Liver (tissue), 3 donors: ENCODE measurements around the gene LTK.

ENCODE experiments used
- EGR1 ChIP-seq, 2 donors: IDR thresholded peaks; 2 replicates each; pipeline ENCODE4 v1.6.1; 2016 to 2018; ENCODE audit warnings: antibody characterized with exemption in 2 of 2, low read depth in 2 of 2
- HNF4G ChIP-seq: IDR thresholded peaks from 2 replicates; pipeline ENCODE4 v1.6.1; 2016; ENCODE audit warnings: antibody characterized with exemption
- REST ChIP-seq: IDR thresholded peaks from 2 replicates; pipeline ENCODE4 v1.6.1; 2016; ENCODE audit warnings: antibody characterized with exemption, mild to moderate bottlenecking
- SP1 ChIP-seq: IDR thresholded peaks from 2 replicates; pipeline ENCODE4 v1.6.1; 2018; ENCODE audit warnings: antibody characterized with exemption, mild to moderate bottlenecking
- TAF1 ChIP-seq: conservative IDR thresholded peaks from 2 replicates; pipeline ENCODE4 v1.6.1; 2016; ENCODE audit warnings: antibody characterized with exemption, mild to moderate bottlenecking
- TF ChIP-seq, protein P1 (sequence below): fragments of 150-350 bp; IDR thresholded peaks from 2 replicates; pipeline ENCODE4 v1.5.1; 2017; ENCODE audit warnings: improper control_type of control experiment, low read depth, low read length; ENCODE audit not compliant: missing input control
- donor health status: healthy.
- donor health status: healthy.

DNA sequence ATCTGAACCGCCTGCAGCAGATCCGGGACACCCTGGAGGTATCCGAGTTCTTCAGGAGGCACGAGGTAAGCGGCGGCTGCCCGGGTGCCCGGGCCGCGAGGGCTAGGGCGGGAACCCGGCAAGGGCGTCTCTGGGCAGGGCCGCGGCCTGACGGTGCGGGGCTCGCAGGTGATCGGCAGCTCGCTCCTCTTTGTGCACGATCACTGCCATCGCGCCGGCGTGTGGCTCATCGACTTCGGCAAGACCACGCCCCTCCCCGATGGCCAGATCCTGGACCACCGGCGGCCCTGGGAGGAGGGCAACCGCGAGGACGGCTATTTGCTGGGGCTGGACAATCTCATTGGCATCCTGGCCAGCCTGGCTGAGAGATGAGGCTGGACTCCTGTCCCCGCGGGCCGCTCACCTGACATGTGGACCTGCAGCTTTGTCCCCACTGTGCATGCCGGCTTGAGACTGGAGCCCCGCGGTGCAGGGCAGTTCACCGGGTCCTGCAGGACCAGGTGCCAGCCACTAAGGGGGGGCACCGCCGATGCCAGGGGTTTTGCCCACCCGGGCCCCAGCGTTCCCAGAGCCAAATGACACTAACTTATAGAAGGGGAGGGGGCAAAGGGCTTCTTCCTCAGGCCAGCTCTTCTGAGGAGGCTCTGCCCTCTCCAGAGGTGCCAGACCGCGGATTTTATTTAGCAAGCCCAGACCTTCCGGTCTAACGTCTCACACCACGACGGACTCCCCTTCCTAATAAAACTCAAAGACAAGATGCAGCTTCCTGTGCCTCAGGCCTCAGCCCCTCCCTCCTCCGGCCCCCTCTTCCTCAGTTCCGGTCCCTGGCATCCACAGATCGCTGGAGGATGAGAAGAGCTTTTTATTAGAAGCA, 10.6 kb downstream of the LTK start:
- TF ChIP-seq SP1: no peak
- TF ChIP-seq, protein P1, sequence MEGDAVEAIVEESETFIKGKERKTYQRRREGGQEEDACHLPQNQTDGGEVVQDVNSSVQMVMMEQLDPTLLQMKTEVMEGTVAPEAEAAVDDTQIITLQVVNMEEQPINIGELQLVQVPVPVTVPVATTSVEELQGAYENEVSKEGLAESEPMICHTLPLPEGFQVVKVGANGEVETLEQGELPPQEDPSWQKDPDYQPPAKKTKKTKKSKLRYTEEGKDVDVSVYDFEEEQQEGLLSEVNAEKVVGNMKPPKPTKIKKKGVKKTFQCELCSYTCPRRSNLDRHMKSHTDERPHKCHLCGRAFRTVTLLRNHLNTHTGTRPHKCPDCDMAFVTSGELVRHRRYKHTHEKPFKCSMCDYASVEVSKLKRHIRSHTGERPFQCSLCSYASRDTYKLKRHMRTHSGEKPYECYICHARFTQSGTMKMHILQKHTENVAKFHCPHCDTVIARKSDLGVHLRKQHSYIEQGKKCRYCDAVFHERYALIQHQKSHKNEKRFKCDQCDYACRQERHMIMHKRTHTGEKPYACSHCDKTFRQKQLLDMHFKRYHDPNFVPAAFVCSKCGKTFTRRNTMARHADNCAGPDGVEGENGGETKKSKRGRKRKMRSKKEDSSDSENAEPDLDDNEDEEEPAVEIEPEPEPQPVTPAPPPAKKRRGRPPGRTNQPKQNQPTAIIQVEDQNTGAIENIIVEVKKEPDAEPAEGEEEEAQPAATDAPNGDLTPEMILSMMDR: no peak
- TF ChIP-seq HNF4G: no peak
- TF ChIP-seq TAF1: no peak
- TF ChIP-seq EGR1 (IDR thresholded peaks at IDR 0.05; ENCODE audit: low read depth in 2 of 2): no peak
- no peak for TF ChIP-seq REST
